Astrocyte (in vitro differentiated cells and primary cell): ENCODE measurements around the gene LRRC26. TPM values are rescaled to one million over a fixed set of nuclear protein-coding genes. Genes with fewer than 3 reads are reported as not detected.

ENCODE experiments used
- DNase-seq: peaks from one replicate; pipeline ENCODE4 v3.0.0-alpha.2; 2010; ENCODE audit warnings: low read depth
- FAIRE-seq: peaks from 2 replicates; lab custom pipeline; 2011; peaks lifted over from hg19 to GRCh38; lab: Jason Lieb, UNC
- H2AFZ ChIP-seq: 2 replicates; pipeline ENCODE4 v1.6.0; 2012; ENCODE audit warnings: low read depth, low read length, inconsistent platforms
- H3K27ac ChIP-seq: 2 replicates; pipeline ENCODE4 v1.5.1; 2011; ENCODE audit warnings: low read depth, low read length, inconsistent platforms
- H3K27me3 ChIP-seq: 2 replicates; pipeline ENCODE4 v1.6.0; 2011; ENCODE audit warnings: low read length, inconsistent platforms; ENCODE audit not compliant: insufficient read depth
- H3K36me3 ChIP-seq: 2 replicates; pipeline ENCODE4 v1.5.1; 2011; ENCODE audit warnings: low read length, inconsistent platforms; ENCODE audit not compliant: insufficient read depth
- H3K4me1 ChIP-seq: 2 replicates; pipeline ENCODE4 v1.5.1; 2011; ENCODE audit warnings: low read length, inconsistent platforms; ENCODE audit not compliant: insufficient read depth
- H3K4me2 ChIP-seq: 2 replicates; pipeline ENCODE4 v1.6.0; 2012; ENCODE audit warnings: low read length, inconsistent platforms
- H3K4me3 ChIP-seq: 2 replicates; pipeline ENCODE4 v1.5.1; 2011; ENCODE audit warnings: low read depth, mild to moderate bottlenecking, low read length, inconsistent platforms; ENCODE audit not compliant: insufficient read depth
- H3K79me2 ChIP-seq: 2 replicates; pipeline ENCODE4 v1.6.0; 2012; ENCODE audit warnings: mild to moderate bottlenecking, low read length, inconsistent platforms; ENCODE audit not compliant: insufficient read depth
- H3K9ac ChIP-seq: 2 replicates; pipeline ENCODE4 v1.6.0; 2012; ENCODE audit warnings: mild to moderate bottlenecking, low read length, inconsistent platforms
- H3K9me3 ChIP-seq: 2 replicates; pipeline ENCODE4 v1.5.1; 2012; ENCODE audit warnings: low read depth, mild to moderate bottlenecking, low read length, inconsistent platforms; ENCODE audit not compliant: insufficient read depth
- H4K20me1 ChIP-seq: 2 replicates; pipeline ENCODE4 v1.6.0; 2012; ENCODE audit warnings: low read length, inconsistent platforms; ENCODE audit not compliant: insufficient read depth
- H3K27ac Mint-ChIP-seq: one replicate; pipeline ENCODE4 v1.8.0; 2021; ENCODE audit warnings: mild to moderate bottlenecking, mixed read lengths; ENCODE audit not compliant: unreplicated experiment
- H3K27me3 Mint-ChIP-seq: one replicate; pipeline ENCODE4 v1.8.0; 2021; ENCODE audit warnings: low read depth, mixed read lengths; ENCODE audit not compliant: unreplicated experiment
- H3K36me3 Mint-ChIP-seq: one replicate; pipeline ENCODE4 v1.8.0; 2021; ENCODE audit warnings: low read depth, mixed read lengths; ENCODE audit not compliant: unreplicated experiment
- H3K4me1 Mint-ChIP-seq: one replicate; pipeline ENCODE4 v1.8.0; 2021; ENCODE audit warnings: low read depth, mixed read lengths; ENCODE audit not compliant: unreplicated experiment
- H3K4me3 Mint-ChIP-seq: one replicate; pipeline ENCODE4 v1.8.0; 2021; ENCODE audit warnings: mild to moderate bottlenecking, moderate library complexity, mixed read lengths; ENCODE audit not compliant: unreplicated experiment
- H3K9me3 Mint-ChIP-seq: one replicate; pipeline ENCODE4 v1.8.0; 2021; ENCODE audit warnings: mild to moderate bottlenecking, mixed read lengths; ENCODE audit not compliant: unreplicated experiment
- CTCF ChIP-seq: IDR thresholded peaks from 2 replicates; pipeline ENCODE4 v1.5.1; 2011; ENCODE audit warnings: low read depth, mild to moderate bottlenecking, inconsistent platforms, low read length, moderate library complexity; ENCODE audit not compliant: insufficient read depth
- EZH2 ChIP-seq: IDR thresholded peaks from 2 replicates; pipeline ENCODE4 v1.6.1; 2012; ENCODE audit warnings: mild to moderate bottlenecking, low read length, inconsistent platforms; ENCODE audit not compliant: insufficient read depth
- total RNA-seq: library from RNA; stranded (reverse); gene quantifications from 2 replicates; pipeline ENCODE4 v1.2.1, GENCODE V29; 2021

LRRC26 gene
- total RNA-seq, 1 donor from 2014 or later = not detected

GRCh38 chr9:137211532-137211931 is 41.7 kb upstream of the LRRC26 start:
- Mint-ChIP-seq H3K27me3 (no peaks in the 10 kb centered on the region), H3K36me3 (peaks cover 10% of the 10 kb centered on the region), H3K9me3 (no peaks in the 10 kb centered on the region), H3K4me1 (peaks cover 4% of the 10 kb centered on the region), H3K27ac (no peak overlapping the region), H3K4me3 (no peak overlapping the region)
- Histone ChIP-seq H3K4me2 (no peak overlapping the region), H3K36me3 (no peaks in the 10 kb centered on the region), H3K27ac (no peak overlapping the region), H3K27me3 (no peaks in the 10 kb centered on the region), H3K79me2 (peaks cover 12% of the 10 kb centered on the region), H3K4me1 (peaks cover 2% of the 10 kb centered on the region), H3K9me3 (no peaks in the 10 kb centered on the region), H2AFZ (no peak overlapping the region), H4K20me1 (no peaks in the 10 kb centered on the region), H3K9ac (no peak overlapping the region), H3K4me3 (no peak overlapping the region)
- TF ChIP-seq CTCF = no peak
- no peak for TF ChIP-seq EZH2
- DNase-seq (no peak), FAIRE-seq (no peak)

- peak overlapping the region; percentile 85 for H3K27ac Mint-ChIP-seq
- peaks cover 6% of the 10 kb centered on the region for H3K36me3 Mint-ChIP-seq
- H3K27ac ChIP-seq = no peak overlapping the region
- peaks cover 50% of the 10 kb centered on the region for H3K79me2 ChIP-seq
- H3K4me3 Mint-ChIP-seq = peak overlapping the region; percentile 95
- H3K27me3 Mint-ChIP-seq = no peaks in the 10 kb centered on the region
- peak overlapping the region; percentile 90 for H3K4me3 ChIP-seq
- TF ChIP-seq CTCF (no peak), EZH2 (no peak)
- no peak overlapping the region for H2AFZ ChIP-seq
- no peaks in the 10 kb centered on the region for H3K27me3 ChIP-seq
- FAIRE-seq (no peak), DNase-seq (no peak)
- peak overlapping the region; percentile 98 for H3K4me2 ChIP-seq
- peaks cover 12% of the 10 kb centered on the region for H3K4me1 Mint-ChIP-seq
- H3K9me3 Mint-ChIP-seq = no peaks in the 10 kb centered on the region
- H3K9me3 ChIP-seq = no peaks in the 10 kb centered on the region
- peaks cover 23% of the 10 kb centered on the region for H3K4me1 ChIP-seq
- peak overlapping the region; percentile 97 for H3K9ac ChIP-seq
- peaks cover 10% of the 10 kb centered on the region for H4K20me1 ChIP-seq
- no peaks in the 10 kb centered on the region for H3K36me3 ChIP-seq
Observed at GRCh38 chr9:137206602-137207001, 36.8 kb upstream of the LRRC26 start.
